HepG2 (cell line): ENCODE measurements around the gene METTL14. TPM values are rescaled to one million over a fixed set of nuclear protein-coding genes. Genes with fewer than 3 reads are reported as not detected.
A peak's percentile ranks its signal among the peaks of the same experiment; 100 is the strongest.

ENCODE experiments used
- GFI1 ChIP-seq: sonication (generic); formaldehyde crosslinking; IDR thresholded peaks from 2 replicates; pipeline ENCODE4 v1.5.0; 2020; ENCODE audit warnings: missing genetic modification reagents, mild to moderate bottlenecking, borderline replicate concordance
- MATR3 ChIP-seq: sonication (generic); formaldehyde crosslinking; IDR thresholded peaks from 2 replicates; pipeline ENCODE4 v1.4.0; 2020; ENCODE audit warnings: missing genetic modification reagents
- REL ChIP-seq: sonication (generic); formaldehyde crosslinking; conservative IDR thresholded peaks from 2 replicates; pipeline ENCODE4 v1.8.0; 2022; ENCODE audit warnings: mild to moderate bottlenecking, missing genetic modification reagents, moderate library complexity
- SP1 ChIP-seq, 2 experiments: fragments of 450-650 bp in 1 of 2; sonication (generic) in 1 of 2; formaldehyde crosslinking in 1 of 2; IDR thresholded peaks; 2 replicates each; pipeline versions ENCODE4 v1.4.0 to v1.6.1; 2016 to 2020; ENCODE audit warnings: missing genetic modification reagents in 1 of 2
- USF2 ChIP-seq, 2 experiments: sonication (generic) in 1 of 2; formaldehyde crosslinking in 1 of 2; IDR thresholded peaks; 2 replicates each; pipeline versions ENCODE4 v1.5.1 to v1.6.1; 2011 to 2020; ENCODE audit warnings: borderline replicate concordance in 1 of 2, low read depth in 1 of 2, low read length in 1 of 2, mild to moderate bottlenecking in 1 of 2, missing genetic modification reagents in 1 of 2, moderate library complexity in 1 of 2
- ZNF317 ChIP-seq: sonication (generic); formaldehyde crosslinking; IDR thresholded peaks from 2 replicates; pipeline ENCODE4 v1.5.0; 2020; ENCODE audit warnings: mild to moderate bottlenecking, missing genetic modification reagents
- ZNF597 ChIP-seq: sonication (generic); formaldehyde crosslinking; IDR thresholded peaks from 2 replicates; pipeline ENCODE4 v1.5.0; 2020; ENCODE audit warnings: missing genetic modification reagents
- ZNF639 ChIP-seq: conservative IDR thresholded peaks from 2 replicates; pipeline ENCODE4 v1.6.1; 2018; ENCODE audit warnings: missing genetic modification reagents
- ZNF775 ChIP-seq: sonication (generic); formaldehyde crosslinking; IDR thresholded peaks from 2 replicates; pipeline ENCODE4 v1.4.0; 2020; ENCODE audit warnings: missing genetic modification reagents, mild to moderate bottlenecking, moderate library complexity, borderline replicate concordance
- ZSCAN20 ChIP-seq: sonication (generic); formaldehyde crosslinking; IDR thresholded peaks from 2 replicates; pipeline ENCODE4 v1.4.0; 2020; ENCODE audit warnings: missing genetic modification reagents, mild to moderate bottlenecking, borderline replicate concordance
- polyA plus RNA-seq, 8 experiments: library from polyadenylated mRNA; depleted of rRNA in 3 of 8; stranded (reverse) in 7 of 8; unstranded in 1 of 8; fragments of >200 nt; fragmentation: Illumina TruSeq in 4 of 8; extraction: Trizol in 4 of 8; gene quantifications; 2 replicates each; pipeline versions ENCODE4 v1.2.1 to v1.2.3, GENCODE V29; 2011 to 2016; ENCODE audit warnings: low read depth in 4 of 8, missing spikeins in 1 of 8, mixed read lengths in 1 of 8; ENCODE audit not compliant: insufficient read depth in 1 of 8
- total RNA-seq, 5 experiments: library from RNA; depleted of rRNA; stranded (reverse); fragments of >200 nt; fragmentation: Illumina TruSeq; extraction: Trizol; gene quantifications; 2 replicates each; pipeline ENCODE4 v1.2.3, GENCODE V29; 2016; ENCODE audit warnings: low read depth in 1 of 5
- TF ChIP-seq, protein P1 (sequence below): sonication (generic); formaldehyde crosslinking; IDR thresholded peaks from 2 replicates; pipeline ENCODE4 v1.5.0; 2020; ENCODE audit warnings: mild to moderate bottlenecking, missing genetic modification reagents, borderline replicate concordance

METTL14 gene
- total and polyA plus RNA-seq, 2 of the 13 experiments (the other 11 are each of a cell fraction or from before 2014, with no cell fraction given): 11.6 to 44.9 TPM

GRCh38 chr4:118684873-118685811 lies at the start of gene METTL14 (continued):
- TF ChIP-seq USF2 (IDR thresholded peaks at IDR 0.05; ENCODE audit: low read depth, low read length) (no peak), USF2 (CRISPR knock-in tag; IDR thresholded peaks at IDR 0.05; ENCODE audit: borderline replicate concordance) (no peak), ZNF639 (no peak), SP1 (IDR thresholded peaks at IDR 0.05) (no peak), SP1 (CRISPR knock-in tag; IDR thresholded peaks at IDR 0.05) (peak; percentile 37; the same call in 1 of the 2 replicates), ZNF317 (CRISPR knock-in tag) (0 out of 2 replicates have a peak, but pooled peaks have one; percentile 41), REL (CRISPR knock-in tag) (no peak), ZSCAN20 (CRISPR knock-in tag) (no peak), ZNF775 (CRISPR knock-in tag) (no peak), GFI1 (CRISPR knock-in tag) (no peak), MATR3 (no peak), ZNF597 (no peak)
- TF ChIP-seq, protein P1, sequence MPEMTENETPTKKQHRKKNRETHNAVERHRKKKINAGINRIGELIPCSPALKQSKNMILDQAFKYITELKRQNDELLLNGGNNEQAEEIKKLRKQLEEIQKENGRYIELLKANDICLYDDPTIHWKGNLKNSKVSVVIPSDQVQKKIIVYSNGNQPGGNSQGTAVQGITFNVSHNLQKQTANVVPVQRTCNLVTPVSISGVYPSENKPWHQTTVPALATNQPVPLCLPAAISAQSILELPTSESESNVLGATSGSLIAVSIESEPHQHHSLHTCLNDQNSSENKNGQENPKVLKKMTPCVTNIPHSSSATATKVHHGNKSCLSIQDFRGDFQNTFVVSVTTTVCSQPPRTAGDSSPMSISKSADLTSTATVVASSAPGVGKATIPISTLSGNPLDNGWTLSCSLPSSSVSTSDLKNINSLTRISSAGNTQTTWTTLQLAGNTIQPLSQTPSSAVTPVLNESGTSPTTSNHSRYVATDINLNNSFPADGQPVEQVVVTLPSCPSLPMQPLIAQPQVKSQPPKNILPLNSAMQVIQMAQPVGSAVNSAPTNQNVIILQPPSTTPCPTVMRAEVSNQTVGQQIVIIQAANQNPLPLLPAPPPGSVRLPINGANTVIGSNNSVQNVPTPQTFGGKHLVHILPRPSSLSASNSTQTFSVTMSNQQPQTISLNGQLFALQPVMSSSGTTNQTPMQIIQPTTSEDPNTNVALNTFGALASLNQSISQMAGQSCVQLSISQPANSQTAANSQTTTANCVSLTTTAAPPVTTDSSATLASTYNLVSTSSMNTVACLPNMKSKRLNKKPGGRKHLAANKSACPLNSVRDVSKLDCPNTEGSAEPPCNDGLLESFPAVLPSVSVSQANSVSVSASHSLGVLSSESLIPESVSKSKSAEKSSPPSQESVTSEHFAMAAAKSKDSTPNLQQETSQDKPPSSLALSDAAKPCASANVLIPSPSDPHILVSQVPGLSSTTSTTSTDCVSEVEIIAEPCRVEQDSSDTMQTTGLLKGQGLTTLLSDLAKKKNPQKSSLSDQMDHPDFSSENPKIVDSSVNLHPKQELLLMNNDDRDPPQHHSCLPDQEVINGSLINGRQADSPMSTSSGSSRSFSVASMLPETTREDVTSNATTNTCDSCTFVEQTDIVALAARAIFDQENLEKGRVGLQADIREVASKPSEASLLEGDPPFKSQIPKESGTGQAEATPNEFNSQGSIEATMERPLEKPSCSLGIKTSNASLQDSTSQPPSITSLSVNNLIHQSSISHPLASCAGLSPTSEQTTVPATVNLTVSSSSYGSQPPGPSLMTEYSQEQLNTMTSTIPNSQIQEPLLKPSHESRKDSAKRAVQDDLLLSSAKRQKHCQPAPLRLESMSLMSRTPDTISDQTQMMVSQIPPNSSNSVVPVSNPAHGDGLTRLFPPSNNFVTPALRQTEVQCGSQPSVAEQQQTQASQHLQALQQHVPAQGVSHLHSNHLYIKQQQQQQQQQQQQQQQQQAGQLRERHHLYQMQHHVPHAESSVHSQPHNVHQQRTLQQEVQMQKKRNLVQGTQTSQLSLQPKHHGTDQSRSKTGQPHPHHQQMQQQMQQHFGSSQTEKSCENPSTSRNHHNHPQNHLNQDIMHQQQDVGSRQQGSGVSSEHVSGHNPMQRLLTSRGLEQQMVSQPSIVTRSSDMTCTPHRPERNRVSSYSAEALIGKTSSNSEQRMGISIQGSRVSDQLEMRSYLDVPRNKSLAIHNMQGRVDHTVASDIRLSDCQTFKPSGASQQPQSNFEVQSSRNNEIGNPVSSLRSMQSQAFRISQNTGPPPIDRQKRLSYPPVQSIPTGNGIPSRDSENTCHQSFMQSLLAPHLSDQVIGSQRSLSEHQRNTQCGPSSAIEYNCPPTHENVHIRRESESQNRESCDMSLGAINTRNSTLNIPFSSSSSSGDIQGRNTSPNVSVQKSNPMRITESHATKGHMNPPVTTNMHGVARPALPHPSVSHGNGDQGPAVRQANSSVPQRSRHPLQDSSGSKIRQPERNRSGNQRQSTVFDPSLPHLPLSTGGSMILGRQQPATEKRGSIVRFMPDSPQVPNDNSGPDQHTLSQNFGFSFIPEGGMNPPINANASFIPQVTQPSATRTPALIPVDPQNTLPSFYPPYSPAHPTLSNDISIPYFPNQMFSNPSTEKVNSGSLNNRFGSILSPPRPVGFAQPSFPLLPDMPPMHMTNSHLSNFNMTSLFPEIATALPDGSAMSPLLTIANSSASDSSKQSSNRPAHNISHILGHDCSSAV (CRISPR knock-in tag): 0 out of 2 replicates have a peak, but pooled peaks have one; percentile 42
